ENCODE results near the gene RIOK2. TPM values are rescaled to one million over a fixed set of nuclear protein-coding genes. Genes with fewer than 3 reads are reported as not detected.

RIOK2 gene
- total RNA-seq (2021) (42.9 and 44.1 TPM in 2 replicates), Bru-seq, nascent RNA (percentile 87 among the genes with signal in this experiment), BruChase-seq, experiment 1, labeled RNA remaining after a 2-hour chase (percentile 87 among the genes with signal in this experiment), BruChase-seq, experiment 2, labeled RNA remaining after a 6-hour chase (percentile 66 among the genes with signal in this experiment)
- long read RNA-seq, transcript RIOK2-201 (10 exons, 3,922 nt): major isoform, 90 of 101 reads
- long read RNA-seq, partial matches to known transcripts: 4 of 101 reads
- long read RNA-seq, other reads (novel, unspliced or antisense): 6 of 101 reads

GRCh38 chr5:97183100-97183929 is at the start of gene RIOK2:
TSS of gene RIOK2 (minus strand) at chr5:97183247. CDS start at chr5:97183191, 56 bp downstream.
- no peaks in the 10 kb centered on the region for H3K9me3 ChIP-seq (ENCODE audit: low read depth, low read length, poor library complexity, severe bottlenecking)
- ChIA-PET CTCF (no interaction called here), POLR2A (ENCODE audit: low non-redundant PET) (no interaction called here)
- BruUV-seq (replicated peaks): no TSS peak
- intact Hi-C loops (cut with micrococcal nuclease; ENCODE audit: unreplicated experiment): no loop called here
- H3K4me1 ChIP-seq (ENCODE audit: insufficient read depth, low read length, poor library complexity, severe bottlenecking): peaks cover 14% of the 10 kb centered on the region
- peak within 1 kb of the TSS; percentile 95 for H3K27ac ChIP-seq (ENCODE audit: low read depth, low read length, poor library complexity, severe bottlenecking)
- H3K4me3 ChIP-seq (ENCODE audit: low read depth, low read length, poor library complexity, severe bottlenecking): peak within 1 kb of the TSS; percentile 79
- no peaks in the 10 kb centered on the region for H3K27me3 ChIP-seq (replicated peaks; ENCODE audit: insufficient read depth, low read depth, low read length, poor library complexity)
- TF ChIP-seq CTCF (conservative IDR thresholded peaks at IDR 0.05; ENCODE audit: low read depth, low read length) (no peak), EZH2 (IDR thresholded peaks at IDR 0.05; ENCODE audit: borderline replicate concordance, low read depth, low read length, poor library complexity, severe bottlenecking) (no peak)
- peak; percentile 98 for DNase-seq (ENCODE audit: low spot score)
- peaks cover 13% of the 10 kb centered on the region for H3K36me3 ChIP-seq (ENCODE audit: insufficient read depth, low read length, poor library complexity, severe bottlenecking)

- peak; percentile 79 for DNase-seq (ENCODE audit: low spot score)
- intact Hi-C loops (cut with micrococcal nuclease; ENCODE audit: unreplicated experiment): no loop called here
- Histone ChIP-seq H3K4me1 (ENCODE audit: insufficient read depth, low read length, poor library complexity, severe bottlenecking) (no peaks in the 10 kb centered on the region), H3K9me3 (ENCODE audit: low read depth, low read length, poor library complexity, severe bottlenecking) (no peaks in the 10 kb centered on the region), H3K36me3 (ENCODE audit: insufficient read depth, low read length, poor library complexity, severe bottlenecking) (no peaks in the 10 kb centered on the region), H3K27me3 (replicated peaks; ENCODE audit: insufficient read depth, low read depth, low read length, poor library complexity) (no peaks in the 10 kb centered on the region), H3K27ac (ENCODE audit: low read depth, low read length, poor library complexity, severe bottlenecking) (no peak overlapping the region), H3K4me3 (ENCODE audit: low read depth, low read length, poor library complexity, severe bottlenecking) (no peak overlapping the region)
- BruUV-seq (replicated peaks): no TSS peak
- ChIA-PET CTCF (interaction anchor here (0.5 to 1.2 kb wide), 5 partner anchors 10 to 1609 kb away, joined by 3 to 7 read pairs (median 3); no protein-coding TSS in a partner anchor), POLR2A (ENCODE audit: low non-redundant PET) (no interaction called here)
- no peak for TF ChIP-seq EZH2 (IDR thresholded peaks at IDR 0.05; ENCODE audit: borderline replicate concordance, low read depth, low read length, poor library complexity, severe bottlenecking)
- peak; percentile 89 for TF ChIP-seq CTCF (conservative IDR thresholded peaks at IDR 0.05; ENCODE audit: low read depth, low read length)
These were observed 48.1 kb upstream of the RIOK2 start for GRCh38 chr5:97231025-97231636.

GRCh38 chr5:97229688-97230285 is 46.7 kb upstream of the RIOK2 start:
- TF ChIP-seq EZH2 (IDR thresholded peaks at IDR 0.05; ENCODE audit: borderline replicate concordance, low read depth, low read length, poor library complexity, severe bottlenecking) (no peak), CTCF (conservative IDR thresholded peaks at IDR 0.05; ENCODE audit: low read depth, low read length) (no peak)
- POLR2A ChIA-PET (ENCODE audit: low non-redundant PET): interaction anchor here (0.5 kb wide), 1 partner anchor 987 kb away, joined by 3 read pairs; no protein-coding TSS in a partner anchor
- intact Hi-C loops (cut with micrococcal nuclease; ENCODE audit: unreplicated experiment): loop anchor here (10.0 kb wide), 1 partner anchor 305 kb away; no protein-coding TSS in a partner anchor

More at GRCh38 chr5:97229688-97230285, 46.7 kb upstream of the RIOK2 start:
- CTCF ChIA-PET: no interaction called here
- Histone ChIP-seq H3K9me3 (ENCODE audit: low read depth, low read length, poor library complexity, severe bottlenecking) (no peaks in the 10 kb centered on the region), H3K4me1 (ENCODE audit: insufficient read depth, low read length, poor library complexity, severe bottlenecking) (no peaks in the 10 kb centered on the region), H3K27ac (ENCODE audit: low read depth, low read length, poor library complexity, severe bottlenecking) (no peak overlapping the region), H3K4me3 (ENCODE audit: low read depth, low read length, poor library complexity, severe bottlenecking) (no peak overlapping the region), H3K36me3 (ENCODE audit: insufficient read depth, low read length, poor library complexity, severe bottlenecking) (no peaks in the 10 kb centered on the region), H3K27me3 (replicated peaks; ENCODE audit: insufficient read depth, low read depth, low read length, poor library complexity) (no peaks in the 10 kb centered on the region)
- BruUV-seq (replicated peaks): no TSS peak
- DNase-seq (ENCODE audit: low spot score): no peak
